Cerebellar cortex (tissue), 1 donor: Measurements from ENCODE around the gene MRM3.
"Not testable (repeated sequence)": the region's sequence is repeated elsewhere in the genome, so short reads cannot be mapped to it uniquely, and the experiment has no call there.

Source experiments
- DNase-seq: peaks from one replicate; pipeline ENCODE4 v3.0.0-alpha.2; 2015; ENCODE audit warnings: low spot score

MRM3 gene

GRCh38 chr17:796609-797008, 14.5 kb downstream of the MRM3 start:
- DNase-seq = no peak

GRCh38 chr17:797236-797840, 15.2 kb downstream of the MRM3 start:
- DNase-seq = no peak

GRCh38 chr17:798246-798645, 16.1 kb downstream of the MRM3 start:
- no peak for DNase-seq

GRCh38 chr17:799261-799660, 17.1 kb downstream of the MRM3 start:
- no peak for DNase-seq

GRCh38 chr17:800446-801242, 18.5 kb downstream of the MRM3 start:
- no peak for DNase-seq

- DNase-seq = no peak
Measured at GRCh38 chr17:801660-802059, 19.5 kb downstream of the MRM3 start.

GRCh38 chr17:802481-802880, 20.3 kb downstream of the MRM3 start:
- DNase-seq = no peak

GRCh38 chr17:802901-803881, 21.0 kb downstream of the MRM3 start:
- DNase-seq = no peak

- no peak for DNase-seq
Measured at GRCh38 chr17:804541-805435, 22.6 kb downstream of the MRM3 start.

- not testable (repeated sequence) for DNase-seq
Measured at GRCh38 chr17:805886-806285, 23.7 kb downstream of the MRM3 start.

GRCh38 chr17:806346-806745, 24.2 kb downstream of the MRM3 start:
- no peak for DNase-seq

- no peak for DNase-seq
Measured at GRCh38 chr17:806781-807522, 24.8 kb downstream of the MRM3 start.

- DNase-seq = no peak
Measured at GRCh38 chr17:807523-808294, 25.6 kb downstream of the MRM3 start.

GRCh38 chr17:811051-811784, 29.1 kb downstream of the MRM3 start:
- DNase-seq = no peak

GRCh38 chr17:812638-813204, 30.6 kb downstream of the MRM3 start:
- DNase-seq = no peak

- no peak for DNase-seq
Measured at GRCh38 chr17:814371-814770, 32.2 kb downstream of the MRM3 start.

- DNase-seq = no peak
Measured at GRCh38 chr17:819251-819650, 37.1 kb downstream of the MRM3 start.

GRCh38 chr17:823501-823902, 41.3 kb downstream of the MRM3 start:
- DNase-seq = no peak

GRCh38 chr17:824378-824777, 42.2 kb downstream of the MRM3 start:
- DNase-seq = no peak
